Measurements from ENCODE around the gene QRICH2. TPM values are rescaled to one million over a fixed set of nuclear protein-coding genes. Genes with fewer than 3 reads are reported as not detected.
A peak's percentile ranks its signal among the peaks of the same experiment; 100 is the strongest.

Gene QRICH2
- total and polyA plus RNA-seq, 2 of the 4 experiments (the other 2 are of a cell fraction), result 4.3 to 4.8 TPM

DNA sequence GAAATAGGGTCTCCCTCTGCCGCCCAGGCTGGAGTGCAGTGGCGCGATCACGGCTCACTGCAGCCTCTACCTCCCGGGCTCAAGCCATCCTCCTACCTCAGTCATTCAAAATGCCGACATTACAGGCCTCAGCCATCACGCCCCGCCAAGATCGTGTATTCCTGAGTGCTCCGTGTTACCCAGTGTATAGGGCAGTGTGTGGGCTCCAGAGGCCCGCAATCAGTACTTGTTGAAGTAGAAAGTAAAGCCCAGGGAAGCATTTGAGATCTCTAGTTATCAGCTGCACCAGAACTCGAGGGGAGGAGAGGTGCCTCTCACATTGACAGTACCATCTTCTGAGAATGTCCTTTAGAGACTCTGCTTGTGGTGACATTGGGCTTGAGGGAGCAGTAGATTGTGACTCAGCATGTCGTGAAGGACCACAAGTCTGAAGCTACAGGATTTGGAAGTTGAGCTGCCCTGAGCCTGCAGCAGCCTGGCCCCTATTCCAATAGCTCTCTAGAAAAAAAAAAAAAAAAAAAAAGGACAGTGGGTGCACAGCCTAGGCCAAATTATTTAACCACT, 46.8 kb upstream of the QRICH2 start:
- 30% methylated on average over 3 of the region's 13 CpGs; no CpG with 5 or more reads in 1 of the 2 experiments for WGBS, 2 experiments (ENCODE audit: extremely low coverage in 2 of 2, insufficient read length in 1 of 2)
- peak overlapping the region; percentile 5 for H2BK5ac ChIP-seq (ENCODE audit: low read depth, low read length, poor library complexity, severe bottlenecking)
- ATAC-seq (ENCODE audit: low read depth) (no peak), DNase-seq (no peak)
- no peaks in the 10 kb centered on the region for H3K9me3 ChIP-seq (ENCODE audit: control insufficient read depth, insufficient read depth, low read length)
- ChIA-PET POLR2A (ENCODE audit: unreplicated experiment) (interaction anchor here (0.6 to 0.7 kb wide), 2 partner anchors 9 to 190 kb away, joined by 3 to 7 read pairs; no protein-coding TSS in a partner anchor), CTCF (no interaction called here)
- H2BK20ac ChIP-seq (ENCODE audit: low read depth, low read length), result no peak overlapping the region; the same call in 1 of the 2 replicates
- peak overlapping the region; percentile 19; the same call in 1 of the 2 replicates for H4K5ac ChIP-seq (ENCODE audit: low read depth, low read length)
- peaks cover 4% of the 10 kb centered on the region; the same call in 1 of the 2 replicates for H4K20me1 ChIP-seq (ENCODE audit: insufficient read depth, low read length)
- H2AK9ac ChIP-seq (replicated peaks; ENCODE audit: low read depth, low read length, poor library complexity), result peak overlapping the region; percentile 57
- no peaks in the 10 kb centered on the region for H3K36me3 ChIP-seq (ENCODE audit: control insufficient read depth, insufficient read depth, low read length)
- H3K9ac ChIP-seq (ENCODE audit: low read depth, low read length), result no peak overlapping the region; the same call in 1 of the 2 replicates
- peak overlapping the region; percentile 80; the same call in 1 of the 2 replicates for H2AK5ac ChIP-seq (ENCODE audit: low read depth, low read length)
- no peak overlapping the region for H3K4me2 ChIP-seq (ENCODE audit: low read depth, low read length)
- H3K27ac ChIP-seq (ENCODE audit: insufficient read depth, low read length), result no peak overlapping the region; the same call in 1 of the 2 replicates
- no peak overlapping the region for H2BK15ac ChIP-seq (ENCODE audit: low read depth, low read length)
- dilution Hi-C loops (cut with HindIII; ENCODE audit: low sequenced_read_pairs, unreplicated experiment) (no loop called here), intact Hi-C loops (cut with micrococcal nuclease) (loop anchor here (1.0 kb wide), 1 partner anchor 30 kb away; no protein-coding TSS in a partner anchor), in situ Hi-C loops (cut with MboI; ENCODE audit: low sequenced_read_pairs) (no loop called here)
- H2BK120ac ChIP-seq (ENCODE audit: low read depth, low read length), result no peak overlapping the region
- peaks cover 4% of the 10 kb centered on the region; the same call in 1 of the 2 replicates for H3K4me1 ChIP-seq (ENCODE audit: control insufficient read depth, insufficient read depth, low read length)
- H4K8ac ChIP-seq (ENCODE audit: low read depth in 2 of 2, low read length in 2 of 2), result peak overlapping the region; percentile 29 to 72; a peak in 3 of 4 replicates
- BruUV-seq (replicated peaks), result no TSS peak
- H3K14ac ChIP-seq (replicated peaks; ENCODE audit: low read depth, low read length), result no peak overlapping the region
- peak overlapping the region; percentile 89 for H3K23ac ChIP-seq (ENCODE audit: low read depth, low read length)
- no peaks in the 10 kb centered on the region for H3K9me1 ChIP-seq (ENCODE audit: insufficient read depth, low read length)
- H3K79me1 ChIP-seq (ENCODE audit: low read depth in 1 of 2, low read length in 2 of 2), result peaks cover 4 to 26% of the 10 kb centered on the region in 2 experiments; a peak in 3 of 4 replicates
- peak overlapping the region; percentile 23; the same call in 1 of the 2 replicates for H4K91ac ChIP-seq (ENCODE audit: insufficient read depth, low read depth, low read length)
- no peaks in the 10 kb centered on the region for H3K27me3 ChIP-seq (ENCODE audit: control insufficient read depth, insufficient read depth, low read length)
- peak overlapping the region; percentile 76 for H2AFZ ChIP-seq (replicated peaks; ENCODE audit: low read length, poor library complexity)
- TF ChIP-seq RCOR1 (IDR thresholded peaks at IDR 0.05; ENCODE audit: insufficient replicate concordance, low read length) (no peak), MAZ (IDR thresholded peaks at IDR 0.05; ENCODE audit: borderline replicate concordance, low read depth, low read length) (no peak), MXI1 (IDR thresholded peaks at IDR 0.05; ENCODE audit: borderline replicate concordance, low read depth, low read length) (no peak), SMC3 (IDR thresholded peaks at IDR 0.05; ENCODE audit: low read depth, low read length) (no peak), POLR2A (IDR thresholded peaks at IDR 0.05; ENCODE audit: low read depth, low read length) (no peak), RFX5 (IDR thresholded peaks at IDR 0.05; ENCODE audit: low read depth, low read length) (no peak), RAD21 (IDR thresholded peaks at IDR 0.05; ENCODE audit: low read length) (no peak), FOS (IDR thresholded peaks at IDR 0.05; ENCODE audit: low read depth, low read length) (no peak)
- no peak overlapping the region for H3K56ac ChIP-seq (ENCODE audit: extremely low read depth, insufficient read depth, low read length)
- H3K4me3 ChIP-seq (ENCODE audit: insufficient read depth, low read depth, low read length), result no peak overlapping the region
- peak overlapping the region; percentile 41; the same call in 1 of the 2 replicates for H3K4ac ChIP-seq (ENCODE audit: low read depth, low read length)
- no peak overlapping the region for H3K18ac ChIP-seq (ENCODE audit: low read depth, low read length)
